Transverse colon (tissue), 4 donors: ENCODE measurements around the gene PNKD.

Source experiments
- CTCF ChIP-seq, 5 experiments: fragments of 200-600 bp in 3 of 5; fragments of 450-650 bp in 2 of 5; sonication (generic) in 3 of 5; IDR thresholded peaks; 1 replicate in 2 of 5; 2 replicates in 3 of 5; pipeline ENCODE4 v1.5.1; 2016 to 2017; ENCODE audit warnings: antibody characterized with exemption in 5 of 5, inconsistent platforms in 3 of 5, mild to moderate bottlenecking in 2 of 5, moderate library complexity in 1 of 5
- POLR2A ChIP-seq: fragments of 450-650 bp; IDR thresholded peaks from one replicate; pipeline ENCODE4 v1.6.1; 2016; ENCODE audit warnings: antibody characterized with exemption, mild to moderate bottlenecking, moderate library complexity
- POLR2AphosphoS5 ChIP-seq, 3 donors: sonication (generic); formaldehyde crosslinking; IDR thresholded peaks; one replicate each; pipeline ENCODE4 v1.6.1; 2016; ENCODE audit warnings: antibody characterized with exemption in 3 of 3

GRCh38 chr2:218328294-218328693, 58.0 kb downstream of the PNKD start:
- TF ChIP-seq CTCF (IDR thresholded peaks at IDR 0.05) = no peak
- TF ChIP-seq POLR2AphosphoS5 (IDR thresholded peaks at IDR 0.05) = no peak
- no peak for TF ChIP-seq POLR2A
